ENCODE measurements around the gene PTGIS.

GRCh38 chr20:49480236-49480635 is 87.7 kb downstream of the PTGIS start:
- TF ChIP-seq CTCF (IDR thresholded peaks at IDR 0.05) = no peak
- no peak for TF ChIP-seq POLR2A (IDR thresholded peaks at IDR 0.05)

Data from body of pancreas (tissue), 4 donors.